Transverse colon (tissue), 3 donors: ENCODE results near the gene KLHL13.

ENCODE experiments used
- EP300 ChIP-seq: sonication (generic); formaldehyde crosslinking; IDR thresholded peaks from one replicate; pipeline ENCODE4 v1.6.1; 2017; ENCODE audit warnings: antibody characterized with exemption, low read depth
- TF ChIP-seq, protein P1 (sequence below), 5 experiments: fragments of 200-600 bp in 3 of 5; fragments of 450-650 bp in 2 of 5; sonication (generic) in 3 of 5; IDR thresholded peaks; 1 replicate in 2 of 5; 2 replicates in 3 of 5; pipeline ENCODE4 v1.5.1; 2016 to 2017; ENCODE audit warnings: antibody characterized with exemption in 5 of 5, inconsistent platforms in 3 of 5, mild to moderate bottlenecking in 2 of 5, moderate library complexity in 1 of 5

- TF ChIP-seq, protein P1, sequence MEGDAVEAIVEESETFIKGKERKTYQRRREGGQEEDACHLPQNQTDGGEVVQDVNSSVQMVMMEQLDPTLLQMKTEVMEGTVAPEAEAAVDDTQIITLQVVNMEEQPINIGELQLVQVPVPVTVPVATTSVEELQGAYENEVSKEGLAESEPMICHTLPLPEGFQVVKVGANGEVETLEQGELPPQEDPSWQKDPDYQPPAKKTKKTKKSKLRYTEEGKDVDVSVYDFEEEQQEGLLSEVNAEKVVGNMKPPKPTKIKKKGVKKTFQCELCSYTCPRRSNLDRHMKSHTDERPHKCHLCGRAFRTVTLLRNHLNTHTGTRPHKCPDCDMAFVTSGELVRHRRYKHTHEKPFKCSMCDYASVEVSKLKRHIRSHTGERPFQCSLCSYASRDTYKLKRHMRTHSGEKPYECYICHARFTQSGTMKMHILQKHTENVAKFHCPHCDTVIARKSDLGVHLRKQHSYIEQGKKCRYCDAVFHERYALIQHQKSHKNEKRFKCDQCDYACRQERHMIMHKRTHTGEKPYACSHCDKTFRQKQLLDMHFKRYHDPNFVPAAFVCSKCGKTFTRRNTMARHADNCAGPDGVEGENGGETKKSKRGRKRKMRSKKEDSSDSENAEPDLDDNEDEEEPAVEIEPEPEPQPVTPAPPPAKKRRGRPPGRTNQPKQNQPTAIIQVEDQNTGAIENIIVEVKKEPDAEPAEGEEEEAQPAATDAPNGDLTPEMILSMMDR (IDR thresholded peaks at IDR 0.05), result no peak
- TF ChIP-seq EP300, result no peak
Measured at GRCh38 chrX:117972711-117973109, 143.9 kb downstream of the KLHL13 start.
